AG09309 (cell line): Measurements from ENCODE around the gene MRPL41.
"Not testable (repeated sequence)": the region's sequence is repeated elsewhere in the genome, so short reads cannot be mapped to it uniquely, and the experiment has no call there.

Source experiments
- DNase-seq: peaks from one replicate; pipeline ENCODE4 v3.0.0-alpha.2; 2010; ENCODE audit warnings: low read depth
- H3K4me3 ChIP-seq: 2 replicates; pipeline ENCODE4 v1.5.1; 2011; ENCODE audit warnings: mild to moderate bottlenecking, low read depth, low read length, moderate library complexity; ENCODE audit not compliant: control insufficient read depth
- TF ChIP-seq, protein P1 (sequence below): IDR thresholded peaks from 2 replicates; pipeline ENCODE4 v1.5.1; 2011; ENCODE audit warnings: mild to moderate bottlenecking, low read depth, low read length, inconsistent platforms; ENCODE audit not compliant: insufficient read depth, control insufficient read depth; ENCODE audit errors: missing control alignments

MRPL41 gene

DNA sequence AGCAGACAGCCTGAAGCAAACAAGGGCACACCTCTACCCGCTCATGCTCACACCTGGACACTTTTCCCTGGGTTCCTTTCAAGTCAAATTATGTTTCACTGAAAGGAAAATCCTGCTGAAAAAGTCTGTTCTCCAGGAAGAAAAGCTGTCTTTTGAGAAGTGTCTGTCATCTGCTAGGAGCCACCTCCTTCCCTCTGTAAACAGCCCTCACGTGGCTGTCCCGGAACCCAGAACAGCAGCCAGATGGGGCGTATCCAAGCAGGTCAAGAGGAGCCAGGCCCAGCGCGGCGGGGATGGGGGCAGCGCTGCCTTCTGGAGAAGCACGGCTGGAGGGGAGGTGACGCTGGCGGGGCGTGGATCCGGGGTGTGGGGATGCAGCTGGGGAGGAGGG, 1.5 kb upstream of the MRPL41 start, which contains the start of gene PNPLA7:
Gene PNPLA7 (minus strand): TSS at position 172 of the 391 bp plus-strand sequence. CDS start 205 bp downstream, outside the sequence.
- TF ChIP-seq, protein P1, sequence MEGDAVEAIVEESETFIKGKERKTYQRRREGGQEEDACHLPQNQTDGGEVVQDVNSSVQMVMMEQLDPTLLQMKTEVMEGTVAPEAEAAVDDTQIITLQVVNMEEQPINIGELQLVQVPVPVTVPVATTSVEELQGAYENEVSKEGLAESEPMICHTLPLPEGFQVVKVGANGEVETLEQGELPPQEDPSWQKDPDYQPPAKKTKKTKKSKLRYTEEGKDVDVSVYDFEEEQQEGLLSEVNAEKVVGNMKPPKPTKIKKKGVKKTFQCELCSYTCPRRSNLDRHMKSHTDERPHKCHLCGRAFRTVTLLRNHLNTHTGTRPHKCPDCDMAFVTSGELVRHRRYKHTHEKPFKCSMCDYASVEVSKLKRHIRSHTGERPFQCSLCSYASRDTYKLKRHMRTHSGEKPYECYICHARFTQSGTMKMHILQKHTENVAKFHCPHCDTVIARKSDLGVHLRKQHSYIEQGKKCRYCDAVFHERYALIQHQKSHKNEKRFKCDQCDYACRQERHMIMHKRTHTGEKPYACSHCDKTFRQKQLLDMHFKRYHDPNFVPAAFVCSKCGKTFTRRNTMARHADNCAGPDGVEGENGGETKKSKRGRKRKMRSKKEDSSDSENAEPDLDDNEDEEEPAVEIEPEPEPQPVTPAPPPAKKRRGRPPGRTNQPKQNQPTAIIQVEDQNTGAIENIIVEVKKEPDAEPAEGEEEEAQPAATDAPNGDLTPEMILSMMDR = no peak
- no peak for DNase-seq
- H3K4me3 ChIP-seq = peak within 1 kb of the TSS; percentile 57

DNA sequence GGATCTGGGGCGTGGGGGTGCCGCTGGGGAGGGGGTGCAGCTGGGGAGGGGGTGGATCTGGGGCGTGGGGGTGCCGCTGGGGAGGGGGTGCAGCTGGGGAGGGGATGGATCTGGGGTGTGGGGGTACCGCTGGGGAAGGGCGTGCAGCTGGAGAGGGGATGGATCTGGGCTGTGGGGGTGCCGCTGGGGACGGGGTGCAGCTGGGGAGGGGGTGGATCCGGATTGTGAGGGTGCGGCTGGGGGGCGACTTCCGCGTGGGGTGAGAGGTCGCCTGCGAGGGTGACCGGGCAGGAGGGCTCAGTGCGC, 768 bp upstream of the MRPL41 start:
- peak overlapping the region; percentile 57 for H3K4me3 ChIP-seq
- not testable (repeated sequence) for DNase-seq

DNA sequence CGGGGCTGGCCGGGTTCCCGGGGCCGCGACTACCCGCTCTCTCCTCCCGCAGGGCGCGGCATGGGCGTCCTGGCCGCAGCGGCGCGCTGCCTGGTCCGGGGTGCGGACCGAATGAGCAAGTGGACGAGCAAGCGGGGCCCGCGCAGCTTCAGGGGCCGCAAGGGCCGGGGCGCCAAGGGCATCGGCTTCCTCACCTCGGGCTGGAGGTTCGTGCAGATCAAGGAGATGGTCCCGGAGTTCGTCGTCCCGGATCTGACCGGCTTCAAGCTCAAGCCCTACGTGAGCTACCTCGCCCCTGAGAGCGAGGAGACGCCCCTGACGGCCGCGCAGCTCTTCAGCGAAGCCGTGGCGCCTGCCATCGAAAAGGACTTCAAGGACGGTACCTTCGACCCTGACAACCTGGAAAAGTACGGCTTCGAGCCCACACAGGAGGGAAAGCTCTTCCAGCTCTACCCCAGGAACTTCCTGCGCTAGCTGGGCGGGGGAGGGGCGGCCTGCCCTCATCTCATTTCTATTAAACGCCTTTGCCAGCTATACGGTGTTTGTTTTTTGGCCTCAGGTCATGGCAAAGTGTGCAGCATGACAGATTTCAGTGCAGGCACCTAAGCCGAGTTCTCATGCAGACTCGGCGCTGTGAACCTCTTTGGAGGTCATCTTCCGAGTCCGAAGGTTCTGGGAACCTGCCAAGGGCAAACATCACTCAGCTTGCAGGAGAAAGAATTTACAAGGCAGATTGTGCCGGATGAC, 516 bp downstream of the MRPL41 start:
- DNase-seq = no peak
- peak overlapping the region; percentile 85 for H3K4me3 ChIP-seq
- TF ChIP-seq, protein P1 = no peak

DNA sequence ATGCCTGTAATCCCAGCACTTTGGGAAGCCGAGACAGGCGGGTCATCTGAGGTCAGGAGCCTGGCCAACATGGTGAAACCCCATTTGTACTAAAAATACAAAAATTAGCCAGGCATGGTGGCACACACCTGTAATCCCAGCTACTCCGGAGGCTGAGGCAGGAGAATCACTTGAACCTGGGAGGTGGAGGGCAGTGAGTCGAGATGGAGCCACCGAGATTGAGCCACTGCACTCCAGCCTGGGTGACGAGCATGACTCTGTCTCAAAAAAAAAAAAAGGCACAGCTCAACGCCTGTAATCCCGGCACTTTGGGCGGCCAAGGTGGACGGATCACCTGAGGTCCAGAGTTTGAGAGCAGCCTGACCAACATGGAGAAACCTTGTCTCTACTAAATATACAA, 2.0 kb downstream of the MRPL41 start:
- not testable (repeated sequence) for H3K4me3 ChIP-seq

DNA sequence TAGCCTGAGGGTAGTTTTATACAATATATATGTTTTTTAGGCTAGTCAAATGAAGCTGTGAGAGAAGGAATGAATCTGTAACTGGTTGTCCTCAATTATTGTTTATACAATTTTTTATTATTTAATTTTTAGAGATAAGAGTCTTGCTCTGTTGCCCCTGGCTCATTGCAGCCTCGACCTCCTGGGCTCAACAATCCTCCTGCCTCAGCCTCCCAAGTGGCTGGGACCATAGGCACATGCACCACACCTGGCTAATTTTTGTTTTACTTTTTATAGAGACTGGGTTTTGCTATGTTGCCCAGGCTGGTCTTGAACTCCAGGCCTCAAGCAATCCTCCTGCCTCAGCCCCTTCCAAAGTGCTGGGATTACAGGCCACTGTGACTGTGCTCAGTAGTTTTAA, 2.7 kb downstream of the MRPL41 start:
- no peak overlapping the region for H3K4me3 ChIP-seq
- TF ChIP-seq, protein P1 = no peak
- DNase-seq = no peak

More for the DNA sequence above, 2.0 kb downstream of the MRPL41 start:
- not testable (repeated sequence) for DNase-seq

DNA sequence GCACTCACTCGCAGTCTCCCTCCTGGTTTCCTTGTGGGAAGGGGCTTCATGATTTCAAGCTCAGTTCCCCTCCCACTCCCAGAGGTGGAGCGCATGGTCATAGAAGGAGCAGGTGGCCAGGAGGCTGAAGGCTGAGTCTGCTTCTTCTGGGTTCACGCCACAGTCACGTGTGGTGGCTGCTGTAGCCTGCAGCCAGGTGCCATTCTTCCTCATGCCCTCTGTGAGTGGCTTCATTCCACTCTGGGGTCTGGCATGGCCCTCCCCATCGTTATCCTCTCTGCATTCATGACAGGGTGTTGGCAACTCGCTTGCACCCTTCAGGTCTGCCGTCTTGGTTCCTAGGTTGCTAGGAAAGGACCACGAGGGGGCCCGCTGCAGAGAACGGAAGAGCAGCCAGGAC, 3.5 kb downstream of the MRPL41 start:
- no peak for DNase-seq
- H3K4me3 ChIP-seq = no peak overlapping the region
- TF ChIP-seq, protein P1 = no peak

DNA sequence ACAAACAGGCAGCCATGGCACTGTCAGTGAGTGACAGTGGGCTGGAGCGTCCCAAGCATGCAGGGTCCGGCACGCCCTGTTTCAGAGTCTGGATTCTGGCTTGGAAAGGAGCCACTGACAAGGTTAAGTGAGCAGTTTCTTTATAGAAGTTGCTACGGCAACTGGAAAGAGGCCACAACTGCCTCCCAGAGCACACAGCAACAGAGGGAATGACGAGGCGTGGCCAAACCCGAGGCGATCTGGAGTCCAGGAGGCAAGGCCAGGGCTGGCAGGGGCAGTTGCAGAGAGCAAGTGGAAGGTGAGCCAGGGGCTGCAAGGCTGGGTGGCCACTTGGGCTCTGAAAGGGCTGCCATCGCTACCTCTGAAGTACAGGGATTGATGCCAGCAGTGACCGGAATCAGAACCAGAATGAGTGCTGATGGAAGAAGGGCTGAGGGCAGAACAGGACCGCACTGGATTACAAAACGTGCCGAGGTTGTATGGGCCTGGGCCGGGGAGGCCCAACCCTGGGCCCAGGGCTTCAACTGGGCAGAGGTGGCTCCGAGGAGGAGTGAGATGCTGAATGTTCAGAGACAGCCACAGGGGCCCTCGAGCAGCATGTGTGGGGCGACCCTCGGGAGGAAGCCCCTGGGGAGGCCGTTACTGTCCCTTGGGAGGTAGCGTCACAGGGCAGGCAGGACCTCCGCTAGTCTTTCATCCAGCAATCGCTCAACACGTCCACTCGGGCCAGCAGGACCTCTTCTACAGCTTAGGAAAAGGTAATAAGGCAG, 4.6 kb downstream of the MRPL41 start:
- TF ChIP-seq, protein P1 = no peak
- no peak overlapping the region for H3K4me3 ChIP-seq
- no peak for DNase-seq
